Gastroesophageal sphincter (tissue), 3 donors: ENCODE data around the gene CDCA7L.

Experiments used
- CTCF ChIP-seq, 4 experiments: fragments of 200-600 bp in 2 of 4; fragments of 450-650 bp in 2 of 4; sonication (generic) in 1 of 4; IDR thresholded peaks; one replicate each; pipeline ENCODE4 v1.5.1; 2017 to 2019; ENCODE audit warnings: antibody characterized with exemption in 4 of 4, mild to moderate bottlenecking in 2 of 4, moderate library complexity in 2 of 4
- EP300 ChIP-seq: sonication (generic); formaldehyde crosslinking; IDR thresholded peaks from one replicate; pipeline ENCODE4 v1.6.1; 2017; ENCODE audit warnings: antibody characterized with exemption, mild to moderate bottlenecking
- POLR2A ChIP-seq, 2 donors: fragments of 450-650 bp; IDR thresholded peaks; one replicate each; pipeline ENCODE4 v1.6.1; 2017; ENCODE audit warnings: antibody characterized with exemption in 2 of 2, mild to moderate bottlenecking in 2 of 2, moderate library complexity in 1 of 2
- POLR2AphosphoS5 ChIP-seq: sonication (generic); formaldehyde crosslinking; IDR thresholded peaks from one replicate; pipeline ENCODE4 v1.6.1; 2017; ENCODE audit warnings: antibody characterized with exemption

- no peak for TF ChIP-seq CTCF (IDR thresholded peaks at IDR 0.05)
- no peak for TF ChIP-seq POLR2A (IDR thresholded peaks at IDR 0.05)
- TF ChIP-seq EP300 = no peak
- TF ChIP-seq POLR2AphosphoS5 = no peak
These were observed 31.0 kb downstream of the CDCA7L start for GRCh38 chr7:21914671-21915070.
